H1 (cell line): ENCODE results near the gene EIF2B2. TPM values are rescaled to one million over a fixed set of nuclear protein-coding genes. Genes with fewer than 3 reads are reported as not detected.

ENCODE experiments used
- ASH2L ChIP-seq: fragments of 200-600, 300-600 bp; sonication (generic); IDR thresholded peaks from one replicate; pipeline ENCODE4 v1.7.1; 2017; ENCODE audit warnings: low read length
- BCL11A ChIP-seq, 2 experiments: IDR thresholded peaks; one replicate each; pipeline ENCODE4 v1.6.1; 2011; ENCODE audit warnings: low read depth in 2 of 2, low read length in 2 of 2, mild to moderate bottlenecking in 2 of 2
- HDAC2 ChIP-seq, 2 experiments: fragments of 300-600 bp in 1 of 2; sonication (generic) in 1 of 2; IDR thresholded peaks; 2 replicates each; pipeline ENCODE4 v1.6.1; 2011 to 2012; ENCODE audit warnings: low read depth in 2 of 2, low read length in 2 of 2, mild to moderate bottlenecking in 2 of 2, moderate library complexity in 2 of 2, borderline replicate concordance in 1 of 2, inconsistent platforms in 1 of 2
- HDAC6 ChIP-seq: IDR thresholded peaks from one replicate; pipeline ENCODE4 v1.7.1; 2012; ENCODE audit warnings: low read depth, mild to moderate bottlenecking, inconsistent platforms, low read length, moderate library complexity
- KDM1A ChIP-seq: fragments of 200-600, 300-600 bp; sonication (generic); IDR thresholded peaks from 2 replicates; pipeline ENCODE4 v1.7.1; 2016; ENCODE audit warnings: mild to moderate bottlenecking, low read length, borderline replicate concordance
- SP1 ChIP-seq: IDR thresholded peaks from 2 replicates; pipeline ENCODE4 v1.6.1; 2011; ENCODE audit warnings: low read depth, low read length
- SUZ12 ChIP-seq: fragments of 200-600 bp; sonication (generic); IDR thresholded peaks from 2 replicates; pipeline ENCODE4 v1.6.1; 2012; ENCODE audit warnings: mild to moderate bottlenecking, inconsistent platforms, low read length, moderate library complexity, mixed read lengths
- polyA plus RNA-seq, 7 experiments: library from polyadenylated mRNA; depleted of rRNA in 3 of 7; stranded (reverse) in 5 of 7; unstranded in 2 of 7; fragments of >200 nt in 5 of 7; fragments of 200-250 nt in 2 of 7; gene quantifications; 1 replicate in 5 of 7; 2 replicates in 1 of 7; 4 replicates in 1 of 7; pipeline versions ENCODE4 v1.2.1 to v1.2.3, GENCODE V29; 2011 to 2013; ENCODE audit warnings: missing spikeins in 2 of 7, mixed read lengths in 2 of 7
- total RNA-seq: library from RNA; stranded (reverse); fragmentation: NEBNext Ultra II Directional; extraction: Animal tissue kit (Norgen Biotek cat#: 25700); gene quantifications from 2 replicates; pipeline ENCODE4 v1.2.1, GENCODE V29; 2021
- TF ChIP-seq, protein P1 (sequence below): IDR thresholded peaks from 2 replicates; pipeline ENCODE4 v1.6.1; 2012; ENCODE audit warnings: low read length, inconsistent platforms

The EIF2B2 gene
- total and polyA plus RNA-seq, 2 of the 8 experiments (the other 6 are each of a cell fraction or from before 2014, with no cell fraction given), result 42.6 to 79.9 TPM

DNA sequence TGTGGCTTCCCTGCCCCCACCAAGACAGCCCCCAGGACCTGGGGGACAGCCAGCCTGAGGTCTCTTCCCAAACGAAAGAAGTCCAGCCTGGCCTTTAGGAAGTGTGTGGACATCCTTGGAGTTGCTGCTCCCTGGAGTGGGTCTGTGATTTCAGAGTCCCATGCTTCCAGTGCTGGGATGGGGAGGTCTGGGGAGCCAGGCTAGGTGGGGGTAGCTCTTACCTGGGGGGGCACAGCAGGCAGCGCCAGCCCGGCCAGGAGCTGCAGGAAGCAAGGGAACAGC is 47.8 kb upstream of the EIF2B2 start (continued):
- TF ChIP-seq BCL11A (IDR thresholded peaks at IDR 0.05; ENCODE audit: low read depth in 2 of 2, low read length in 2 of 2) (no peak), HDAC2 (IDR thresholded peaks at IDR 0.05; ENCODE audit: borderline replicate concordance in 1 of 2, low read depth in 2 of 2, low read length in 2 of 2) (no peak), HDAC6 (no peak), SUZ12 (no peak), ASH2L (no peak), SP1 (no peak), KDM1A (no peak)
- TF ChIP-seq, protein P1, sequence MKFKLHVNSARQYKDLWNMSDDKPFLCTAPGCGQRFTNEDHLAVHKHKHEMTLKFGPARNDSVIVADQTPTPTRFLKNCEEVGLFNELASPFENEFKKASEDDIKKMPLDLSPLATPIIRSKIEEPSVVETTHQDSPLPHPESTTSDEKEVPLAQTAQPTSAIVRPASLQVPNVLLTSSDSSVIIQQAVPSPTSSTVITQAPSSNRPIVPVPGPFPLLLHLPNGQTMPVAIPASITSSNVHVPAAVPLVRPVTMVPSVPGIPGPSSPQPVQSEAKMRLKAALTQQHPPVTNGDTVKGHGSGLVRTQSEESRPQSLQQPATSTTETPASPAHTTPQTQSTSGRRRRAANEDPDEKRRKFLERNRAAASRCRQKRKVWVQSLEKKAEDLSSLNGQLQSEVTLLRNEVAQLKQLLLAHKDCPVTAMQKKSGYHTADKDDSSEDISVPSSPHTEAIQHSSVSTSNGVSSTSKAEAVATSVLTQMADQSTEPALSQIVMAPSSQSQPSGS, result no peak
